Posterior cingulate gyrus (tissue), 11 donors: ENCODE results near the gene GCSH.

Experiments used
- DNase-seq, 10 donors: peaks; one replicate each; pipeline versions ENCODE4 v3.0.0 to v3.0.0-alpha.2; 2020 to 2021; ENCODE audit warnings: mixed read lengths in 3 of 10
- intact Hi-C: fragments of 100-400 bp; cut with DNase I; formaldehyde crosslinking; loops from one replicate; pipeline ENCODE4 v1.15.1; 2023

The GCSH gene

GRCh38 chr16:81106826-81107503 is 10.8 kb upstream of the GCSH start:
- intact Hi-C loops, result no loop called here

GRCh38 chr16:81105946-81106345 is 9.8 kb upstream of the GCSH start:
- intact Hi-C loops, result no loop called here
- no peak for DNase-seq

More at GRCh38 chr16:81106826-81107503, 10.8 kb upstream of the GCSH start:
- peak in 2 of 10 donors; percentile 17 to 22 for DNase-seq

- intact Hi-C loops, result no loop called here
- peak in 2 of 10 donors; percentile 11 to 47 for DNase-seq
Observed at GRCh38 chr16:81101702-81102101, 5.5 kb upstream of the GCSH start.

GRCh38 chr16:81099958-81100357 is 3.8 kb upstream of the GCSH start:
- intact Hi-C loops, result loop anchor here (5.0 to 10.0 kb wide), 3 partner anchors 63 to 217 kb away; partner anchors contain the start of gene ATMIN
- no peak for DNase-seq

- DNase-seq, result peak in 2 of 10 donors; percentile 22 to 29
- intact Hi-C loops, result loop anchor here (5.0 to 10.0 kb wide), 3 partner anchors 60 to 220 kb away; partner anchors contain the start of gene ATMIN
Observed at GRCh38 chr16:81097230-81097629, 1.0 kb upstream of the GCSH start.

GRCh38 chr16:81096715-81097208 is 567 bp upstream of the GCSH start:
- intact Hi-C loops, result loop anchor here (1.0 to 10.0 kb wide), 4 partner anchors 19 to 221 kb away; partner anchors contain the start of genes ATMIN and C16orf46
- peak in 1 of 10 donors; percentile 3 for DNase-seq

GRCh38 chr16:81095653-81095952 is 592 bp downstream of the GCSH start:
- DNase-seq, result no peak

GRCh38 chr16:81094771-81095251 is 1.4 kb downstream of the GCSH start:
- intact Hi-C loops, result loop anchor here (5.0 to 10.0 kb wide), 3 partner anchors 58 to 222 kb away; partner anchors contain the start of gene ATMIN
- DNase-seq, result peak in 1 of 10 donors; percentile 58

More at GRCh38 chr16:81095653-81095952, 592 bp downstream of the GCSH start:
- intact Hi-C loops, result loop anchor here (5.0 to 10.0 kb wide), 3 partner anchors 58 to 222 kb away; partner anchors contain the start of gene ATMIN

GRCh38 chr16:81088836-81089235 is 7.4 kb downstream of the GCSH start:
- DNase-seq, result no peak
- intact Hi-C loops, result no loop called here

GRCh38 chr16:81081014-81081413 is 15.2 kb downstream of the GCSH start:
- intact Hi-C loops, result no loop called here
- DNase-seq, result no peak

- intact Hi-C loops, result no loop called here
- no peak for DNase-seq
Observed at GRCh38 chr16:81080233-81080632, 16.0 kb downstream of the GCSH start.

GRCh38 chr16:81077076-81077940 is 18.9 kb downstream of the GCSH start, which contains the start of gene C16orf46:
Gene C16orf46, minus strand, starts transcription at chr16:81077238. Its CDS starts 13,283 bp downstream, at chr16:81063955.
- intact Hi-C loops, result loop anchor here (1.0 to 5.0 kb wide), 3 partner anchors 19 to 73 kb away; partner anchors contain the start of genes ATMIN and GCSH

GRCh38 chr16:81076566-81077075 is 19.6 kb downstream of the GCSH start:
- intact Hi-C loops, result loop anchor here (1.0 to 5.0 kb wide), 3 partner anchors 20 to 72 kb away; partner anchors contain the start of genes ATMIN and GCSH

More at GRCh38 chr16:81077076-81077940, 18.9 kb downstream of the GCSH start, which contains the start of gene C16orf46:
- peak; percentile 98 to 100 (median 99) for DNase-seq

GRCh38 chr16:81073560-81074330 is 22.4 kb downstream of the GCSH start:
- intact Hi-C loops, result no loop called here

More at GRCh38 chr16:81076566-81077075, 19.6 kb downstream of the GCSH start:
- DNase-seq, result peak; percentile 81 to 97 (median 89)

GRCh38 chr16:81071805-81072204 is 24.4 kb downstream of the GCSH start:
- no peak for DNase-seq
- intact Hi-C loops, result no loop called here

More at GRCh38 chr16:81073560-81074330, 22.4 kb downstream of the GCSH start:
- DNase-seq, result no peak

GRCh38 chr16:81070979-81071378 is 25.2 kb downstream of the GCSH start:
- intact Hi-C loops, result no loop called here
- DNase-seq, result no peak

- no peak for DNase-seq
- intact Hi-C loops, result no loop called here
Observed at GRCh38 chr16:81069063-81069462, 27.1 kb downstream of the GCSH start.

- intact Hi-C loops, result no loop called here
- no peak for DNase-seq
Observed at GRCh38 chr16:81067166-81067565, 29.0 kb downstream of the GCSH start.

- intact Hi-C loops, result no loop called here
- DNase-seq, result no peak
Observed at GRCh38 chr16:81066681-81067080, 29.5 kb downstream of the GCSH start.
